Measurements from ENCODE around the gene PPP1R9B. TPM values are rescaled to one million over a fixed set of nuclear protein-coding genes. Genes with fewer than 3 reads are reported as not detected.

The PPP1R9B gene
- total RNA-seq, 4 donors from 2014 or later: 20.2 to 46.3 (median 37.5) TPM

DNA sequence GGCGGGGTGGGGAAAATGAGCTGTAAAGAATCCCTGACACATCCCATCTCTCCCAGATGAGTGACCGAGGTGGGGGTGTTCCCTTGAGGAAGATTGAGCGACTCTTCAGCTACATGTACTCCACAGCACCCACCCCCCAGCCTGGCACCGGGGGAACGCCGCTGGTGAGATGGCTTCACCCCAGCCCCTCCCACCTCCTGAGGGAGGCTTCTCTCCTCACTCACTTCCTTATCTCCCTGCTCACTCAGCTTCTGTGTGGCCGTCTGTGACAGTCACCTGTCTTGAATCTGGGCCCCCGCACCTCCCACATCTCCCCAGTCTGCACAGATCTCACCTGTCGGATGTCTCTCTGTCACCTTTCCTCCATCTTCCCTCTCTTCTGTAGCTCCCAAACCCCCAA, 41.9 kb downstream of the PPP1R9B start:
- Histone ChIP-seq H3K4me3 (no peak overlapping the region), H3K27ac (replicated peaks in 1 of 4) (no peak overlapping the region), H3K36me3 (peaks cover 39 to 74% (median 65%) of the 10 kb centered on the region in 4 donors), H3K9me3 (no peaks in the 10 kb centered on the region), H3K27me3 (no peaks in the 10 kb centered on the region), H3K4me1 (peaks cover 25 to 40% (median 26%) of the 10 kb centered on the region in 4 donors)
- 76% methylated on average over 8 of the region's 9 CpGs for WGBS
- no peak for DNase-seq (ENCODE audit: extremely low spot score)
- no peak for TF ChIP-seq POLR2A (IDR thresholded peaks at IDR 0.05; ENCODE audit: low read depth)
- TF ChIP-seq, protein P1, sequence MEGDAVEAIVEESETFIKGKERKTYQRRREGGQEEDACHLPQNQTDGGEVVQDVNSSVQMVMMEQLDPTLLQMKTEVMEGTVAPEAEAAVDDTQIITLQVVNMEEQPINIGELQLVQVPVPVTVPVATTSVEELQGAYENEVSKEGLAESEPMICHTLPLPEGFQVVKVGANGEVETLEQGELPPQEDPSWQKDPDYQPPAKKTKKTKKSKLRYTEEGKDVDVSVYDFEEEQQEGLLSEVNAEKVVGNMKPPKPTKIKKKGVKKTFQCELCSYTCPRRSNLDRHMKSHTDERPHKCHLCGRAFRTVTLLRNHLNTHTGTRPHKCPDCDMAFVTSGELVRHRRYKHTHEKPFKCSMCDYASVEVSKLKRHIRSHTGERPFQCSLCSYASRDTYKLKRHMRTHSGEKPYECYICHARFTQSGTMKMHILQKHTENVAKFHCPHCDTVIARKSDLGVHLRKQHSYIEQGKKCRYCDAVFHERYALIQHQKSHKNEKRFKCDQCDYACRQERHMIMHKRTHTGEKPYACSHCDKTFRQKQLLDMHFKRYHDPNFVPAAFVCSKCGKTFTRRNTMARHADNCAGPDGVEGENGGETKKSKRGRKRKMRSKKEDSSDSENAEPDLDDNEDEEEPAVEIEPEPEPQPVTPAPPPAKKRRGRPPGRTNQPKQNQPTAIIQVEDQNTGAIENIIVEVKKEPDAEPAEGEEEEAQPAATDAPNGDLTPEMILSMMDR (IDR thresholded peaks at IDR 0.05): no peak
- TF ChIP-seq POLR2AphosphoS5 (IDR thresholded peaks at IDR 0.05): no peak
- TF ChIP-seq EP300 (IDR thresholded peaks at IDR 0.05): no peak
- intact Hi-C loops (cut with DNase I): no loop called here

DNA sequence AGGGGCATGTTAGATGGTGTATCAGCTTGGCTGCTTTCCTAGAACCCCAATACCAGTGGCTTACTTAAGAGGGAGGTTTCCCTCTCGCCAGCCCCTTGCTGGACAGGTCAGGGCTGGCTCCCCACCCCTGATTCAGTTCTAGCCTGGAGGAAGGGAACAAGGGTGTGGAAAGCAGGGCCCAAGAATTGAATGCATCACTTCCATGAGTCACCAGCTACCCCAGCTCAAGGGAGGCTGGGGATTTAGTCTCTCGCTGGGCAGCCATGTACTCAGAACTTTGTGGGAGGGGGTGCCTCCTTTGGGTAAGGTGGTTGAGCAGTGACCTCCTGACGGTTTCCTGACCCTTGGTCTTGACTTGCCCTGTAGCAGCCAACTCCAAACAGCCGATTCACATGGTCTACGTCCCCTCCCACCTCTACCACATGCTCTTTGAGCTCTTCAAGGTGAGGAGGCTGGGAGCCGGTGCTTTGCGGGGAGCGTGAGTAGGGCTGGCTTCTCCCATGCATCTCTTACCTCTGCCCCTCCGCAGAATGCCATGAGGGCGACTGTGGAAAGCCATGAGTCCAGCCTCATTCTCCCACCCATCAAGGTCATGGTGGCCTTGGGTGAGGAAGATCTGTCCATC, 42.6 kb downstream of the PPP1R9B start:
- H3K36me3 ChIP-seq: peaks cover 39 to 75% (median 65%) of the 10 kb centered on the region in 4 donors
- DNase-seq (ENCODE audit: extremely low spot score): no peak
- WGBS: 93% methylated on average over 10 of the region's 10 CpGs
- no peak overlapping the region for H3K27ac ChIP-seq (replicated peaks in 1 of 4)
- H3K9me3 ChIP-seq: no peaks in the 10 kb centered on the region
- H3K4me3 ChIP-seq: no peak overlapping the region
- TF ChIP-seq POLR2A (IDR thresholded peaks at IDR 0.05; ENCODE audit: low read depth) (no peak), EP300 (IDR thresholded peaks at IDR 0.05) (no peak), POLR2AphosphoS5 (IDR thresholded peaks at IDR 0.05) (no peak)
- TF ChIP-seq, protein P1 (IDR thresholded peaks at IDR 0.05): no peak
- intact Hi-C loops (cut with DNase I): no loop called here
- H3K4me1 ChIP-seq: peaks cover 22 to 42% (median 28%) of the 10 kb centered on the region in 4 donors
- no peaks in the 10 kb centered on the region for H3K27me3 ChIP-seq

DNA sequence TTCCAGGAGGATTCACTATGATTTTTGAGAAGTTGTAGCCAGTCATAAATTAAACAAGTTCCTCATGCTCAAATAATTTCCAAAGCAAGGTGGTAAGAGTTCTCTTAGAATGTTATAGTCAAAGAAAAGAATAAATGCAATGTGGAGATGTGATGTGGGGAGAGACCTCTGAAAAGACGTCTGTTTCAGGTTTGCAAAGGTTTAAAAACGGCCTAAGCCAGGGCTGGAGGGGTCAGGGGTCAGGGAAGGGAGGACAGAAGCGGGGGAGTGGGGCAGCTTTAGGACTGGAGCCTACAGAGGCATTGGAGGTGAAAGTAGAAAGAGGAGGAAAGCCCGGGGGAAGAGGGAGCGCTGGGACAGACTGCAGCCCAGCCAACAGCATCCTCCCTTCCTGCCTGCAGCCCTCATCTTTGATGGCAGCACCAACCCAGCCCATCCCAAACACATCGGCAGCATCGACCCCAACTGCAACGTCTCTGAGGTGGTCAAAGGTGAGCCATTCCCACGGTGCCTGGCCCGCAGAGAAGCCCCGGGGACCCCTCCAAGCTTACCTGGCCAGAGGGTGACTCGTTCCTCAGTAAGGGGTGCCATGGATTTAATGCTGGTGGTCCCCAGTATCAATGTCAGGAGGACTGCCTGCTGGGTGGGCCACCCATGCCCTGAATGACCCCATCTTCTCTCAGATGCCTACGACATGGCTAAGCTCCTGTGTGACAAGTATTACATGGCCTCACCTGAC, 43.9 kb downstream of the PPP1R9B start:
- Histone ChIP-seq H3K9me3 (no peaks in the 10 kb centered on the region), H3K4me1 (peaks cover 22 to 42% (median 28%) of the 10 kb centered on the region in 4 donors), H3K27ac (replicated peaks in 1 of 4) (no peak overlapping the region), H3K4me3 (no peak overlapping the region), H3K36me3 (peaks cover 39 to 75% (median 65%) of the 10 kb centered on the region in 4 donors), H3K27me3 (no peaks in the 10 kb centered on the region)
- 63% methylated on average over 5 of the region's 13 CpGs for WGBS
- DNase-seq (ENCODE audit: extremely low spot score): no peak
- intact Hi-C loops (cut with DNase I): no loop called here
- TF ChIP-seq, protein P1 (IDR thresholded peaks at IDR 0.05): no peak
- TF ChIP-seq POLR2A (IDR thresholded peaks at IDR 0.05; ENCODE audit: low read depth) (no peak), POLR2AphosphoS5 (IDR thresholded peaks at IDR 0.05) (no peak), EP300 (IDR thresholded peaks at IDR 0.05) (no peak)

DNA sequence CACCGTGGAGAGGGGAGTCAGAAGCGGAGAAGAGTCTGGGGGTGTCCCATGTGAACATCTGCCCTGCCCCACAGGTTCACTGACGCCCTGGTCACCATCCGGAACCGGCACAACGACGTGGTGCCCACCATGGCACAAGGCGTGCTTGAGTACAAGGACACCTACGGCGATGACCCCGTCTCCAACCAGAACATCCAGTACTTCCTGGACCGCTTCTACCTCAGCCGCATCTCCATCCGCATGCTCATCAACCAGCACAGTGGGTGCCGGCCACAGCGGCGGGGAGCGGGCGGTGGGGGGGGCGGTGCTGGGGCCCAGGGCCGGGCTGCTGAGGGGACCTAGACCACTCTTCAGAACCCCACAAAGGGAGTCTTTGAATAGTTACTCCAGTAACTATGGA, 44.7 kb downstream of the PPP1R9B start:
- Histone ChIP-seq H3K4me3 (no peak overlapping the region), H3K4me1 (peaks cover 24 to 39% (median 29%) of the 10 kb centered on the region in 4 donors), H3K9me3 (no peaks in the 10 kb centered on the region), H3K27me3 (no peaks in the 10 kb centered on the region), H3K36me3 (peaks cover 39 to 80% (median 69%) of the 10 kb centered on the region in 4 donors), H3K27ac (replicated peaks in 1 of 4) (no peak overlapping the region)
- TF ChIP-seq POLR2AphosphoS5 (IDR thresholded peaks at IDR 0.05) (no peak), EP300 (IDR thresholded peaks at IDR 0.05) (no peak), POLR2A (IDR thresholded peaks at IDR 0.05; ENCODE audit: low read depth) (no peak)
- TF ChIP-seq, protein P1 (IDR thresholded peaks at IDR 0.05): no peak
- intact Hi-C loops (cut with DNase I): no loop called here
- WGBS: 88% methylated on average over 21 of the region's 21 CpGs
- no peak for DNase-seq (ENCODE audit: extremely low spot score)

All from esophagus muscularis mucosa (tissue), 4 donors.